Measurements from ENCODE around the gene SLC66A2. TPM values are rescaled to one million over a fixed set of nuclear protein-coding genes. Genes with fewer than 3 reads are reported as not detected.

The SLC66A2 gene
- 29.2 and 45.0 TPM in 2 replicates for total RNA-seq

DNA sequence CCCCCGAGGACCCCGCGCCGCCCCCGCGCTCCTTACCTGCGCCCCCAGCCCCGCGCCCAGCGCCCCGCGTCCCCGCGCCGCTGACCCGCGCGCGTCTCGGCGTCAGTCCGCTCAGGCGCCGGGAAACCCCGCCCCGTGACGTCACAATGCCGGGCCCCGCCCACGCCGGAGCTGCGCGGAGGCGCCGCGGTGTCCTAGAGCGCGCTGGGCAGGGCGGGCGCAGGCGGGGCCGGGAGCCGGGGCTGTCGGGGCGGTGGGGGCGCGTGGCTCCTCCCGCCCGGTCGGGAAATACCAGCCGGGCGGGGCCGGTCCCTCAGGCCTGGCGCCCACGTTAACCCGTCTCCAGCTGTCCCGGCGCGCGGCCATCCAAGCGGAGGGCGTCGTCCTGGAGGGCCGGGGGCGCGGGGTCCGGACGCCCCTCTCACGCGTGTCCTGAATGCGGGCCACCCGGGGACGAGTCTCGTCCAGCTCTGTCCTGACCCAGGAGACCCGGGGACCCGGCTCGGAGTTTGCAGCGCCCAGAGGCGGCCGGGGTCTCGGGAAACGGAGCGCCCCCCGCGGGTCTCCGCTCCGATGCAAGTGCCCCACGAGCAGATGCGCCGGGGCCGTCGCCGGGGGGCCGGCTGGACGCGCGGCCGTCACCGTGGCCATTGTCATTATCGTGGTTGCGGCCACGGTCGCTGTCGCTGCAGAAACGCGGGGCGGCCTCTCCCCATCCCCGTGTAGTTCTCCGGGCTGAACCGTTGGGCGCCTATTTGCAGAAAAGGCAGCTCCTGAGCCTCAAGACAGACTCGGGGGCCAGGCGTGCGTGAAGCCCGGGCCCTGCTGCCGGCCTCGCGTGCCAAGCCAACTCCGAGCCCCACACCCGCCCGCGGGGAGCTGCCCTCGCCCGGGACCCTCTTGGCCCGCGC is at the start of gene SLC66A2:
Gene SLC66A2 (minus strand): TSS at position 109 of the 911 bp plus-strand sequence. CDS start 727 bp downstream, outside the sequence.

GRCh38 chr18:79988451-79989194 is 37.2 kb upstream of the SLC66A2 start, which contains the start of gene TXNL4A:
Gene TXNL4A (minus strand): TSS chr18:79988563. CDS start chr18:79988392, 171 bp downstream.

DNA sequence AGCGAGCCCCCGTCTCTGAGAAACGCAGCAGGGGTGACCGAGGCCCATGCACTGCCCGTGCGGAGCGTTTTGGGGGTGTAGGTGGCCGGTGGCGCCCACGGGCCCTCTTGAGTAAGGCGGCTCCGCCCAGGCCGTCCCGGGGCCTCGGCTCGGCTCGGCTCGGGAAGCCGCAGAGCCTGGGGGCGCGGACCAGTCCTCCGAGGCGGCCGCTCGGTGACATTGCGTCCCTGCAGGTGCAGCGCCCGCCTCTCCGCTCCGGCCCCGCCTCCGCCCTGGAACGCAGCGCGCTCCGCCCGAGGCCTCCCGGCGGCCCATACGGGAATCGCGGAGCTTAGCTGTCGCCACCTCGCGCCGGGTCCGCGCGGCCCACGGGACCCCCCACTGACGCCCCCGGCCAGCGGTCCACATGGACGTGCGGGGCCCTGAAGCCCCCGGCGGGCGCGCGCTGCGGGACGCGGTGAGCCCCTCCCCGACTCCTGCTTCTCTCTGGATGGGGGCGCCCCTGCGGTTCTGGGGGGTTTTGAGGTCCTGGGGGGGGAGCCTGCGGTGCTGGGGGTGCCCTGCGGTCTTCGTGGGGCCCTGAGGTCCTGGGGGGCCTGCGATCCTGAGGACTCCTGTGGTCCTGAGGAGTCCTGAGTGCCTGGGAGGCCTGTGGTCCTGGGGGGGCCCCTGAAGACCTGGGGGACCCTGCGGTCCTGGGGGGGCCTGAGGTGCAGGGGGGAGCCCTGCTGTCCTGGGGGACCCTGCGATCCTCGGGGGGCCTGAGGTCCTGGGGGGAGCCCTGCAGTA is 13.1 kb upstream of the SLC66A2 start, which contains the start of gene HSBP1L1:
Gene HSBP1L1 (plus strand): TSS at position 314 of the 789 bp plus-strand sequence. CDS start 93 bp downstream, at position 407.

Other genes starting within 250 kb of the SLC66A2 start
- gene KCNG2, start 153.7 kb downstream of the SLC66A2 start, total RNA-seq = 4.7 and 18.8 TPM in 2 replicates
- 13.7 and 61.7 TPM in 2 replicates for gene HSBP1L1, start 13.0 kb upstream of the SLC66A2 start, total RNA-seq
- 46.5 and 58.8 TPM in 2 replicates for gene TXNL4A, start 36.9 kb upstream of the SLC66A2 start, total RNA-seq
- 13.4 and 29.5 TPM in 2 replicates for gene RBFA, start 82.8 kb upstream of the SLC66A2 start, total RNA-seq
- 19.0 and 20.7 TPM in 2 replicates for gene ADNP2, start 157.6 kb upstream of the SLC66A2 start, total RNA-seq